ENCODE data around the gene CDCA8.

The CDCA8 gene

DNA sequence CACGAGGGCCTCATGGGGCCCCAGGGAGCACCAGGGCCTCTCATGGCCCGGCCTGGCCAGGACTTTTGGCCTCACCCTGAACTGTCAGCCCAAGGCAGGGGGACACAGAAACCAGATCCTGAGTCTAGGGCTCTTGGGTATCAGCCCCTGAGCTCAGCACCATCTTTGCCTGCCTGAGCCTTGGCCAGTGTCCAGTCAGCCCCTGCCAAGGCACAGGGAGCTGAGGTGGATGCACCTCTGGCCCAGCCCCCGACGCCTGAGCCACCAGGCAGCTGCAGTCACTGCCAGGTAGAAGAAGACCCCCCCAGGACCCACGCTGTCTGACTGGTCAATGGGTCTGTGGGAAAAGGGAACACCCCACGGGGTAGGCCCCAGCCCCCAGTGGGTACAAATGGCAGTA, 25.3 kb downstream of the CDCA8 start:
- Histone ChIP-seq H3K36me3 (ENCODE audit: control insufficient read depth, insufficient read depth, low read length) (no peaks in the 10 kb centered on the region), H3K27ac (ENCODE audit: low read depth, low read length) (no peak overlapping the region), H3K4me1 (ENCODE audit: control insufficient read depth, insufficient read depth, low read length) (no peaks in the 10 kb centered on the region), H3K9me3 (ENCODE audit: control insufficient read depth, insufficient read depth, low read depth, low read length) (no peaks in the 10 kb centered on the region), H3K4me3 (ENCODE audit: low read depth, low read length) (no peak overlapping the region), H3K27me3 (ENCODE audit: control insufficient read depth, insufficient read depth, low read length) (no peaks in the 10 kb centered on the region), H3K9ac (ENCODE audit: low read length) (no peak overlapping the region)

DNA sequence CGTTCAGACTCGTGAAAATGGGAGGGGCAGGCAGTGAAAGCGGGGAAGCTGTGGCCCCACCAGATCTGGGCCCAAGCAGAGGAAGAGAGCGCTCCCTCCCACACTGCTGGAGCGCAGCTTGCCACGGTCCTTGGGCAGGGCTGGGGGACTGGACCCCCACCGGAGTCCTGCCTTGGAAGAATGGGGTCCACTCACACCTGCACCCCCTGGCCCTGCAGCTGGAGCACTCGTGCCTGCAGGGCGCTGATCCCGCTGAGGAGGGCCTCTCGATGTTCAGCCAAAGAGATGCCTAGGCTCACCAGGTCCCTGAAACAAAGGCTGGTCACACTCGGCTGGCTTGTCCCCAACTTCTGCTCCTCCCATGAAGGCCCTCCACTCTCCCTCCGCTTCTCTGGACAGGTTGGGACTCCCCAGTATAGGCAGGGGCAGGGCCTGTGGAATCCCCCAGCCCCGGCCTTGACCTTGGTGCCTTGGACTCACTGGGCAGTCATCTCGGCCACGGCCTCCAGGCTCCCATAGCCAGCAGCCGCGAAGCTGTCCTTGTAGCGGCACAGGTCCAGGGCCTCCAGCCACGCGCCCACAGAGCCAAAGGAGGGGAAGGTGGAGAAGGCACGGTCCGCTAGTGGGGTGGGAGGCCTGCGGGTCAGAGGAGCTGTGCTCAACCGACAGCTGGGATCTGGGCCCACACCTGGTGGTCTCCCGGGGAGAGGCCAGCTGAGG, 26.0 kb downstream of the CDCA8 start:
- no peak overlapping the region for H3K27ac ChIP-seq (ENCODE audit: low read depth, low read length)
- no peaks in the 10 kb centered on the region for H3K9me3 ChIP-seq (ENCODE audit: control insufficient read depth, insufficient read depth, low read depth, low read length)
- H3K4me1 ChIP-seq (ENCODE audit: control insufficient read depth, insufficient read depth, low read length) = peaks cover 5% of the 10 kb centered on the region; the same call in 1 of the 2 replicates
- H3K36me3 ChIP-seq (ENCODE audit: control insufficient read depth, insufficient read depth, low read length) = no peaks in the 10 kb centered on the region
- no peak overlapping the region for H3K9ac ChIP-seq (ENCODE audit: low read length)
- H3K4me3 ChIP-seq (ENCODE audit: low read depth, low read length) = no peak overlapping the region
- H3K27me3 ChIP-seq (ENCODE audit: control insufficient read depth, insufficient read depth, low read length) = no peaks in the 10 kb centered on the region

DNA sequence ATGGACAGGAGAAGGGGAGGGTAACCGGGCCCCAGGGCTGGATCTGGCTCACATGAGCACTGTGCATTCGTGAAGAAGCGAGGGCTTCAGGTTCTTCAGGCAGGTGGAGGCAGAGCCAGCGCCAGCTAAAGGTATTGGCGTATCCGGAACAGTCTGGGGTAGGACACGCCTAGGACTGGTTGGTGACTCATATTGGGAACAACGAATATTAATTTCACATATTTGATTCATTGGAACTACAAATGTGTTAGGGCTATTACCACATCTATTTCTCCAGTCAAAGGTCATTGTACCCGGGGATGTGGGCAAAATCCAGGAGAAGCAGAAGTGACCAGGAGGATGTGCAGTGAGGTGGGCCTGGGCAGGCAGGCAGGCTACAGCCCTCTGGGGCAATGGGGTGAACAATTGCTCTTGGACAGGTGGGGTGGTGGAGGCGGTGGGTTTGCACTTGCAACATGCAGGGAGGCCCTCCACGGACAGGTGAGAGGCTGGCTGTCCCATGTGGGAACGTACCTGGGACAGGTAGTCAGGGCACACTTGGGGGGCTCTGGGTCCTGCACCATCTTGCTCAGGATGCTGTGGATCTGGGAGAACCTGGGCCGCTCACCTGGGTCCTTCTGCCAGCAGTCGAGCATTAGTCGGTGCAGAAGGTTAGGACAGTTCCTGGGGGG, 26.7 kb downstream of the CDCA8 start:
- H3K9ac ChIP-seq (ENCODE audit: low read length) = no peak overlapping the region
- no peak overlapping the region for H3K27ac ChIP-seq (ENCODE audit: low read depth, low read length)

DNA sequence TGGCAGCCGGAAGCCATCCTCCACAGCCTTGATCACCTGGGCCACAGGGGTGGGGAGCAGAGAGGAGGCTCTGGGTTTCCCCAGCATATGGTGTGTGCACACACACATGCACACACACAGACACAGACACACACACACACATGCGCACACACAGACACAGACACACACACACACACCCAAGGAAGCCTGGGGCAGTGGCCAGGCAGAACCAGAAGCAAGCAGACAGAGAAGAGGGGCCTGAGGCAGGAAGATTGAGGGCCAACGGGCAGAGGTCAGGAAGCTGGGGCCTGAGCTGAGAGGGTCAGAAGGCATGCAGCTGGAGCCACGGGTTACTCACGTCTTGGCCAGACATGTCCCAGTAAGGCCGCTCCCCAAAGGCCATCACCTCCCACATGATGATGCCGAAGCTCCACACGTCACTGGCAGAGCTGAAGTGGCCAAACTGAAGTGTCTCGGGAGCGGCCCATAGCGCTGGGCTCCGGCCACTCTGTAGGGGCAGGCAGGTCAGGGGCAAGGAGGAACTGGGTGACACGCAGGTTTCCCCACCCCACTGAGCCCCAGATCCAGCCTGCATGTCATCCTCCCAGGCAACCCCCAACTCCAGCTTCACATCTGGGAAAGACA, 27.4 kb downstream of the CDCA8 start:
- H3K27me3 ChIP-seq (ENCODE audit: control insufficient read depth, insufficient read depth, low read length) = no peaks in the 10 kb centered on the region
- H3K9me3 ChIP-seq (ENCODE audit: control insufficient read depth, insufficient read depth, low read depth, low read length) = no peaks in the 10 kb centered on the region
- H3K36me3 ChIP-seq (ENCODE audit: control insufficient read depth, insufficient read depth, low read length) = no peaks in the 10 kb centered on the region
- peaks cover 9% of the 10 kb centered on the region; the same call in 1 of the 2 replicates for H3K4me1 ChIP-seq (ENCODE audit: control insufficient read depth, insufficient read depth, low read length)
- H3K27ac ChIP-seq (ENCODE audit: low read depth, low read length) = no peak overlapping the region
- no peak overlapping the region for H3K4me3 ChIP-seq (ENCODE audit: low read depth, low read length)
- no peak overlapping the region for H3K9ac ChIP-seq (ENCODE audit: low read length)

More for the DNA sequence above, 26.7 kb downstream of the CDCA8 start:
- H3K36me3 ChIP-seq (ENCODE audit: control insufficient read depth, insufficient read depth, low read length) = no peaks in the 10 kb centered on the region
- no peaks in the 10 kb centered on the region for H3K9me3 ChIP-seq (ENCODE audit: control insufficient read depth, insufficient read depth, low read depth, low read length)
- peaks cover 9% of the 10 kb centered on the region; the same call in 1 of the 2 replicates for H3K4me1 ChIP-seq (ENCODE audit: control insufficient read depth, insufficient read depth, low read length)
- H3K4me3 ChIP-seq (ENCODE audit: low read depth, low read length) = no peak overlapping the region
- no peaks in the 10 kb centered on the region for H3K27me3 ChIP-seq (ENCODE audit: control insufficient read depth, insufficient read depth, low read length)

DNA sequence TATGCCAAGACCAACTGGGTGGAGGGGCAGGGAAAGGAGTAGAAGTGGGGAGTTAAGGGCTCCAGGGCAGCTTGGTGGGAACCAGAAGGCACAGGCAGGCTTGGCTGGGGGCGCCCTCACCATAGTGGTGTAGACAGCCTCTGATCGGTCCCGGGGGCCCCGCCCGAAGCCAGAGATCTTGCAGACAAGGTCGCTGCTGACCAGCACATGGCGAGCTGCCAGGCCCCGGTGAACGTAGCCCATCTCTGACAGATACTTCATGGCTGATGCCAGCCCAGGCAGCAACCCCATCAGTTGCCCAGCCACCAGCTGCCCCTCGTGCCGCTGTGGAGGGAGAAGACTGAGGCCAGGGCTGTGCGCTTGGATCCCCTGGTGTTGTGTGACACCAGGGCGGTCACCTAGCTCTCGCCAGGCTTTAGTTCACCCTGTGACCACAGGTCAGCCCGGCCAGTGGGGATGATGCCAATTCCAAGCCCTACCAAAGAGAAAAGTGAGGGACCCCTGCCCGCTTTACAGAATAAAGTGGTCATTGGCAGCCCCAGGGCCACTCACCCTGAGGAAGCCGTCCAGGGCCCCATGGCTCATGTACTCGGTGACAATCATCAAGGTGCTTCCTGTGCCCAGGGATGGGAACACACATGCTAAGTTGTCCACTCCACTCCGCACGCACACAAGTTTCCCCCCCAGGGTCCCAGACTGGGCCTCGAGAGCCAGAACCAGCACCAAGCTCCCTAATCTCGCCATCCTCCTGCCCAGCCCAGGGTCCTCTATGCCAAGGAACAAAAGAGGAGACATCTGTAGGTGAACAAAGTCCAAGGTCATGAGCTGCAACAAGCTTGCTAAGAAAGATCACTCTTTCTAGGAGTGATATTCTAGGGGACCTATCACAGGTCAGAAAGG, 28.2 kb downstream of the CDCA8 start:
- Histone ChIP-seq H3K27me3 (ENCODE audit: control insufficient read depth, insufficient read depth, low read length) (no peaks in the 10 kb centered on the region; the same call in 1 of the 2 replicates), H3K9me3 (ENCODE audit: control insufficient read depth, insufficient read depth, low read depth, low read length) (no peaks in the 10 kb centered on the region), H3K36me3 (ENCODE audit: control insufficient read depth, insufficient read depth, low read length) (no peaks in the 10 kb centered on the region), H3K27ac (ENCODE audit: low read depth, low read length) (no peak overlapping the region), H3K4me1 (ENCODE audit: control insufficient read depth, insufficient read depth, low read length) (peaks cover 9% of the 10 kb centered on the region; the same call in 1 of the 2 replicates), H3K4me3 (ENCODE audit: low read depth, low read length) (no peak overlapping the region), H3K9ac (ENCODE audit: low read length) (no peak overlapping the region)

DNA sequence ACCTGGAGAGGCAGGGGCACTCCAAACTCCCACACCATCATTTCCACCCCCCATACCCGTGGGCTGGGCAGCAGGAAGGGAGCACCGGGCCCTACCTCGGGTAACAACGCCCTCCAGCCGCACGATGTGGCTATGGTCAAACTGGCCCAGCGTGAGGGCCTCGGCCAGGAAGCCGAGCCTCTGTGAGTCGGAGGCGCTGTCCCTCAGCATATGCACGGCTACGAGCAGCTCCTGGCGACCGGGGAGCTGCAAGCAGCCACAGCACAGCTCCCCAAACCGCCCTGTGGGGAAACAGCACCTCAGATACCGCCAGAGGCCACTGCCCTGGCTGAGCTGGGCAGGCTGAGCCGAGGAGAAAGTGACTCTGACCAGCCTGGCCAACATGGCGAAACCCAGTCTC, 29.2 kb downstream of the CDCA8 start:
- Histone ChIP-seq H3K27ac (ENCODE audit: low read depth, low read length) (no peak overlapping the region), H3K4me3 (ENCODE audit: low read depth, low read length) (no peak overlapping the region), H3K36me3 (ENCODE audit: control insufficient read depth, insufficient read depth, low read length) (no peaks in the 10 kb centered on the region), H3K9me3 (ENCODE audit: control insufficient read depth, insufficient read depth, low read depth, low read length) (no peaks in the 10 kb centered on the region), H3K27me3 (ENCODE audit: control insufficient read depth, insufficient read depth, low read length) (peaks cover 3% of the 10 kb centered on the region; the same call in 1 of the 2 replicates), H3K9ac (ENCODE audit: low read length) (no peak overlapping the region), H3K4me1 (ENCODE audit: control insufficient read depth, insufficient read depth, low read length) (peaks cover 9% of the 10 kb centered on the region; the same call in 1 of the 2 replicates)

DNA sequence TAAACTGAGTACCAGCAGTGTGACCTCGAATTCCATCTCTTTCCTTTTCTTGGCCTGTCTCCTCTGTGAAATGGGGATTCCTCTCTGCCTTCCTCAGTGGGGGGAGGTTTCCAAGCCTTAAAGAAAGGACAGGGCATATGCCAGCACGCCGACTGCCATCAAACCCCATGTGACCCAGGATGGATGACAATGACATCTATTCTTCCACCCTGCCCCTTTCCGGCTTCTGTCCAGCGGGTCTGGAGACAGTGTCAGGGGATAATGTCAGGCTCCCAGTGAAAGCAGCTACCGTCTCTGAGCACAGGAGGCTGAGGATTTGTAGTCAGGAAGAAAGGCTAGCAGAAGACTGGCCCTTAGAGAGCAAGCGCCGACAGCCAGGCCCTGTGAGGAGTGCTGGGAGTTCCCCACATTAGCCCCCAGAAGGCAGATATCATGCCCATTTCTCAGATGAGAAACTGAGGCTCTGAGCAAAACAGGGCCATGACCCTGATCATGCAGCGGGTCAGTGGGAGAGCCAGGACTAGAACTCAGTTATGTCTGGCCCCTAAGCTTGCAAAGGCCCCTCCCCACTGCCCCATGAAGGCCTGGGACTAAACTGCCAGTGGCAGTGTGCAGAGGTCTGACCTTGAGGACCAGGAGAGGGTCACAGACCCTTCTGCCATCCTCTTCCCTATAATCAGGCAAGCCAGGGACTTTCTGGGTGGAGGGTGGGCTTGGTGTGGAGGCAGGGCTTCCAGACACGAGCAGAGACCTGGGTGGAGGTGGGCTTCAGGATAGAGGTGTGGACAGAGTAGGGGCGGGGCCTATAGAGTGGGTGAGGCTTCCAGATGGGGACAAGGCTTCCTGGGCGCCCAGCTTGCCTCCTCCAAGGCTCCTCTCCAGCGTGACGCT, 30.1 kb downstream of the CDCA8 start:
- no peak overlapping the region for H3K9ac ChIP-seq (ENCODE audit: low read length)
- no peaks in the 10 kb centered on the region for H3K36me3 ChIP-seq (ENCODE audit: control insufficient read depth, insufficient read depth, low read length)
- peaks cover 9% of the 10 kb centered on the region; the same call in 1 of the 2 replicates for H3K4me1 ChIP-seq (ENCODE audit: control insufficient read depth, insufficient read depth, low read length)
- no peaks in the 10 kb centered on the region for H3K9me3 ChIP-seq (ENCODE audit: control insufficient read depth, insufficient read depth, low read depth, low read length)
- H3K27ac ChIP-seq (ENCODE audit: low read depth, low read length) = no peak overlapping the region
- H3K27me3 ChIP-seq (ENCODE audit: control insufficient read depth, insufficient read depth, low read length) = peaks cover 10% of the 10 kb centered on the region; the same call in 1 of the 2 replicates
- H3K4me3 ChIP-seq (ENCODE audit: low read depth, low read length) = no peak overlapping the region

DNA sequence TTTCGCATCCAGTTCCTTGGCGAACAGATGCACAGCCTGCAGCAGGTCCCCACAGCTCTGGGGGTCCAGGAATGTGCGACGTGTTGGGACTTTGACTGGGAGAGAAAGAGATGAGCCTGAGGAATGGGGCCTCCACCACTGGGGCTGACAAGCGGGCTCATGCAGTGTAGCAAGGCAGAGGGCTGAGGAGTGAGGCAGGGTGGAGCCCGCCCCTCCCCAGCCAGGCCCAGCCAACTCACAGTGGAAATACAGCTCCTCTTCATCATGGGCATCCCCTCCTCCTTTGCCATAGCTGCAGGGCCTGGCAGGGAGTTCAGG, 30.7 kb downstream of the CDCA8 start:
- peaks cover 16% of the 10 kb centered on the region for H3K27me3 ChIP-seq (ENCODE audit: control insufficient read depth, insufficient read depth, low read length)
- peaks cover 9% of the 10 kb centered on the region; the same call in 1 of the 2 replicates for H3K4me1 ChIP-seq (ENCODE audit: control insufficient read depth, insufficient read depth, low read length)

DNA sequence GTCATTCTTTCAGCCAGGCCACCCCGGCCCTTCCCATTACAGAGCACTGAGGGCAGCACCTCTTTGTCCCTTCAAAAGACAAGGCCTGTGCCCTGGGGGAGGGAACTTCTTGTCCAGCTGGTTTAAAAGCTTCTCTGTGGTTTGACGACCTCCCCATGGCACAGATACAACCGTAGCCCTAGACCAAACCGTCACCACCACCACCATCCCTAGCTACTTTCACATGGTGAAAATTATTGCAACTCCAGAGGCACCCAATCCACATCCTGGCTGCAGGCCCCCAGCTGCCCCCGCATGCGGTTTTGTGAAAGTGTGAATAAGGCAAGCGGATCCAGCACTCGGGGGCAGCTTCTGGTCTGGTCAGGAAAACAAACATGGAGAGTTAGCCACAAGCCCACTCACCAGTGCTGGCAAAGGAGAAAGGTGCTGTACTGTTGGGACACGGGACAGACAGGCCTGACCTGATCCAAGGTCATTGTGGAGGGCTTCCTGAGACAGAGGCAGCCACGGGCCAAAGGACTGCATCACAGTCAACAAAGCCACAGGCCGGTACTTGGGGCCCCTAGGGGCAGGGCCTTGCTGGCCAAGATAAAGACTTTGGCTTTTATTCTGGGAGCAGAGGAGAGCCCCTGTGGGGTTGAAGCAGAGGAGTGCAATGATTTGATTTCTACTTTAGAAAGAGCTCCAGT, 31.2 kb downstream of the CDCA8 start:
- peaks cover 21% of the 10 kb centered on the region for H3K27me3 ChIP-seq (ENCODE audit: control insufficient read depth, insufficient read depth, low read length)
- H3K9ac ChIP-seq (ENCODE audit: low read length) = no peak overlapping the region
- H3K9me3 ChIP-seq (ENCODE audit: control insufficient read depth, insufficient read depth, low read depth, low read length) = no peaks in the 10 kb centered on the region

More for the DNA sequence above, 30.7 kb downstream of the CDCA8 start:
- no peak overlapping the region for H3K9ac ChIP-seq (ENCODE audit: low read length)
- H3K36me3 ChIP-seq (ENCODE audit: control insufficient read depth, insufficient read depth, low read length) = no peaks in the 10 kb centered on the region
- H3K9me3 ChIP-seq (ENCODE audit: control insufficient read depth, insufficient read depth, low read depth, low read length) = no peaks in the 10 kb centered on the region
- no peak overlapping the region for H3K27ac ChIP-seq (ENCODE audit: low read depth, low read length)
- no peak overlapping the region for H3K4me3 ChIP-seq (ENCODE audit: low read depth, low read length)

More for the DNA sequence above, 31.2 kb downstream of the CDCA8 start:
- Histone ChIP-seq H3K27ac (ENCODE audit: low read depth, low read length) (no peak overlapping the region), H3K36me3 (ENCODE audit: control insufficient read depth, insufficient read depth, low read length) (no peaks in the 10 kb centered on the region), H3K4me3 (ENCODE audit: low read depth, low read length) (no peak overlapping the region), H3K4me1 (ENCODE audit: control insufficient read depth, insufficient read depth, low read length) (peaks cover 9% of the 10 kb centered on the region; the same call in 1 of the 2 replicates)

All from HUES6 (cell line).